ENCODE measurements around the gene SGTA. TPM values are rescaled to one million over a fixed set of nuclear protein-coding genes. Genes with fewer than 3 reads are reported as not detected.
"Not testable (repeated sequence)": the region's sequence is repeated elsewhere in the genome, so short reads cannot be mapped to it uniquely, and the experiment has no call there.

SGTA gene
- total RNA-seq, 4 donors from 2014 or later = 43.4 to 86.8 (median 73.4) TPM

- WGBS, 2 donors = 86 to 91% methylated on average over 4 to 8 of the region's 9 CpGs
- Histone ChIP-seq H3K4me1 (peaks cover 6% of the 10 kb centered on the region in 2 donors), H3K9me3 (no peaks in the 10 kb centered on the region), H3K27ac (no peak overlapping the region), H3K4me3 (replicated peaks in 1 of 3) (no peak overlapping the region), H3K36me3 (peaks cover 10% of the 10 kb centered on the region in 2 donors), H3K27me3 (no peaks in the 10 kb centered on the region)
- DNase-seq = no peak
- TF ChIP-seq POLR2A (IDR thresholded peaks at IDR 0.05) = no peak
- TF ChIP-seq, protein P1, sequence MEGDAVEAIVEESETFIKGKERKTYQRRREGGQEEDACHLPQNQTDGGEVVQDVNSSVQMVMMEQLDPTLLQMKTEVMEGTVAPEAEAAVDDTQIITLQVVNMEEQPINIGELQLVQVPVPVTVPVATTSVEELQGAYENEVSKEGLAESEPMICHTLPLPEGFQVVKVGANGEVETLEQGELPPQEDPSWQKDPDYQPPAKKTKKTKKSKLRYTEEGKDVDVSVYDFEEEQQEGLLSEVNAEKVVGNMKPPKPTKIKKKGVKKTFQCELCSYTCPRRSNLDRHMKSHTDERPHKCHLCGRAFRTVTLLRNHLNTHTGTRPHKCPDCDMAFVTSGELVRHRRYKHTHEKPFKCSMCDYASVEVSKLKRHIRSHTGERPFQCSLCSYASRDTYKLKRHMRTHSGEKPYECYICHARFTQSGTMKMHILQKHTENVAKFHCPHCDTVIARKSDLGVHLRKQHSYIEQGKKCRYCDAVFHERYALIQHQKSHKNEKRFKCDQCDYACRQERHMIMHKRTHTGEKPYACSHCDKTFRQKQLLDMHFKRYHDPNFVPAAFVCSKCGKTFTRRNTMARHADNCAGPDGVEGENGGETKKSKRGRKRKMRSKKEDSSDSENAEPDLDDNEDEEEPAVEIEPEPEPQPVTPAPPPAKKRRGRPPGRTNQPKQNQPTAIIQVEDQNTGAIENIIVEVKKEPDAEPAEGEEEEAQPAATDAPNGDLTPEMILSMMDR (IDR thresholded peaks at IDR 0.05) = no peak
- intact Hi-C loops (cut with DNase I) = no loop called here
Observed at GRCh38 chr19:2823646-2824045, 40.6 kb upstream of the SGTA start.

GRCh38 chr19:2822846-2823245 lies 39.8 kb upstream of the SGTA start:
- Histone ChIP-seq H3K4me1 (peaks cover 6% of the 10 kb centered on the region in 2 donors), H3K4me3 (replicated peaks in 1 of 3) (no peak overlapping the region), H3K27me3 (no peaks in the 10 kb centered on the region), H3K9me3 (no peaks in the 10 kb centered on the region), H3K27ac (no peak overlapping the region), H3K36me3 (peaks cover 6 to 7% of the 10 kb centered on the region in 2 donors)
- intact Hi-C loops (cut with DNase I) = no loop called here
- TF ChIP-seq, protein P1 (IDR thresholded peaks at IDR 0.05) = no peak
- no peak for TF ChIP-seq POLR2A (IDR thresholded peaks at IDR 0.05)
- DNase-seq = no peak
- 96 to 100% methylated on average over 4 to 5 of the region's 5 CpGs for WGBS, 2 donors

GRCh38 chr19:2820112-2820702 lies 37.1 kb upstream of the SGTA start:
- no peak for TF ChIP-seq POLR2A (IDR thresholded peaks at IDR 0.05)
- TF ChIP-seq, protein P1 (IDR thresholded peaks at IDR 0.05) = no peak
- Histone ChIP-seq H3K27ac (peak overlapping the region in 1 of 3 donors; percentile 27), H3K27me3 (no peaks in the 10 kb centered on the region), H3K36me3 (peaks cover 0 to 4% of the 10 kb centered on the region in 2 donors), H3K4me1 (peaks cover 6% of the 10 kb centered on the region in 2 donors), H3K9me3 (no peaks in the 10 kb centered on the region), H3K4me3 (replicated peaks in 1 of 3) (peak overlapping the region; percentile 75 to 95 (median 83))
- intact Hi-C loops (cut with DNase I) = no loop called here
- peak in 1 of 2 donors; percentile 19 for DNase-seq
- 9 to 28% methylated on average over 3 to 11 of the region's 36 CpGs for WGBS, 2 donors

- H3K27me3 ChIP-seq = no peaks in the 10 kb centered on the region
- peaks cover 6% of the 10 kb centered on the region in 2 donors for H3K4me1 ChIP-seq
- no peaks in the 10 kb centered on the region for H3K9me3 ChIP-seq
- DNase-seq = peak; percentile 98
- peak within 1 kb of the TSS in 1 of 3 donors; percentile 27 for H3K27ac ChIP-seq
- peak in 1 of 2 donors; percentile 69 for TF ChIP-seq POLR2A (IDR thresholded peaks at IDR 0.05)
- TF ChIP-seq, protein P1 (IDR thresholded peaks at IDR 0.05) = peak; percentile 82 to 99 (median 95)
- H3K4me3 ChIP-seq (replicated peaks in 1 of 3) = peak within 1 kb of the TSS; percentile 75 to 95 (median 83)
- H3K36me3 ChIP-seq = peaks cover 0 to 4% of the 10 kb centered on the region in 2 donors
- 0 to 1% methylated on average over 11 to 26 of the region's 64 CpGs for WGBS, 2 donors
- intact Hi-C loops (cut with DNase I) = no loop called here
Observed at GRCh38 chr19:2819540-2820111, 36.6 kb upstream of the SGTA start, which contains the start of gene ZNF554. ZNF554 (plus strand) TSS chr19:2819868; CDS start chr19:2820072, 204 bp downstream.

DNA sequence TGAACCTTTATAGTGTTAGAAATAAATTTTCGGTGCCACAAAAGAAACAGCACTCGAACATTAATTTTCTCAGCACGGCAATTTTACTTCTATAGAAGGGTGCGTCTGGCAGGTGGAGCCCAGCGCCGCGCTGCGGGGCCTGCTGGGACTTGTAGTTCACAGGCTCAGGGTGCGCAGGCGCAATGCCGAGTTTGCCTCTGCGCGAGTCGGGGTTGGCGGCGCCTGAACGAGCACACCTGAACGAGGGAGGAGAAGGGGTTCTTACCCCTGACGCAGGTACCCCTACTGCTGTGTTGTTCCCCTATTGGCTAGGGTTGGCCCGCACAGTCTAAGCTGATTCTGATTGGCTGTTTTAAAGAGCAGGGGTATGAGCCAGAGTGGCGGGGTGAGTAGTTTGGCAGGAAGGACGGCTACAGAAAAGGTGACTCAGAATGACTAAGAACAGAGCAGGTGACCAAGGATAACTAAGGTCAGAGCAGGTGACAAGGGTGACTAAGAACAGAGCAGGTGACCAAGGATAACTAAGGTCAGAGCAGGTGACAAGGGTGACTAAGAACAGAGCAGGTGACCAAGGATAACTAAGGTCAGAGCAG lies 34.3 kb upstream of the SGTA start:
- intact Hi-C loops (cut with DNase I); H3K36me3 ChIP-seq; H3K4me1 ChIP-seq; H3K27ac ChIP-seq; DNase-seq; H3K4me3 ChIP-seq (replicated peaks in 1 of 3); H3K27me3 ChIP-seq; H3K9me3 ChIP-seq: not testable (repeated sequence)
- 71 to 75% methylated on average over 22 of the region's 22 CpGs for WGBS, 2 donors

Data from thyroid gland (tissue), 4 donors.